Measurements from ENCODE around the gene P4HTM. TPM values are rescaled to one million over a fixed set of nuclear protein-coding genes. Genes with fewer than 3 reads are reported as not detected.

P4HTM gene
- total RNA-seq: 16.3 and 82.8 TPM in 2 replicates

GRCh38 chr3:48989796-48990635, at the start of gene P4HTM:
Gene P4HTM (plus strand): TSS chr3:48990241. CDS start chr3:48990257, 16 bp downstream.

GRCh38 chr3:49007068-49007770, 17.2 kb downstream of the P4HTM start, which contains the start of gene WDR6:
Gene WDR6 (plus strand): TSS chr3:49007391. CDS start chr3:49007432, 41 bp downstream.

GRCh38 chr3:49017971-49018706, 28.1 kb downstream of the P4HTM start, which contains the start of gene DALRD3:
Gene DALRD3 (minus strand): TSS chr3:49018580. CDS start chr3:49018564, 16 bp downstream.

DNA sequence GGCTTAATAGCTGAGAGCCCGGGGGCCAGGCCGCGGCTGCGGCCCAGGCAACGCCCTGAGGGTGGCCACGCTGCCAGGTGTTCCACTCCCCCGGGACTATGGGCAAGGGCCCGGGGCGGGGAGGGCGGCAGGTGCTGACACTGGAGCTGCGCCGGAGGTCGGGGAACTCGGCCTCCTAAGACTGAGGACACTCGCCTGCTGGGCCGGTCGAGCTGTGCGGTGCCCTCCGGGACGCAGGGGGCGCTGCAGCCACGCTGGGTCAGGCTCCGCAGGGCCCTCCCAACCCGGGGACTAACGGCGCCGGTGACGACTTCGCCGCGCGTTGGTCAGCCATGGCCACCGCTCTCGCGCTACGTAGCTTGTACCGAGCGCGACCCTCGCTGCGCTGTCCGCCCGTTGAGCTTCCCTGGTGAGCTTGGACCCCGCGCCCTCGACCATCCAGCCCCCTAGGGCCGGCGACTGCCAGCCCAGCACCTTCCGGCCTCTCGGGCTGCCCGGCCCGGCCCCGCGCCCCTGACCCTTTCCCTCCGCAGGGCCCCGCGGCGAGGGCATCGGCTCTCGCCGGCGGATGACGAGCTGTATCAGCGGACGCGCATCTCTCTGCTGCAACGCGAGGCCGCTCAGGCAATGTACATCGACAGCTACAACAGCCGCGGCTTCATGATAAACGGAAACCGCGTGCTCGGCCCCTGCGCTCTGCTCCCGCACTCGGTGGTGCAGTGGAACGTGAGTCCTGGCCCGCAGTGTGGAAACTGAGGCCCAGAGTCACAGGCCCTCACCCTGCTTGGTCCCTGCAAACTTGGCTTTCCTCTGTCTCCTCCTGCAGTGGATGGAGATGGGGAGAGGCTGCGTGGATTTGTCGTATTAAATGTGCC, 32.0 kb downstream of the P4HTM start, which contains the start of gene NDUFAF3:
Gene NDUFAF3, plus strand, starts transcription at position 309 of the 875 bp plus-strand sequence. Its CDS starts 24 bp downstream, at position 333.

GRCh38 chr3:49028673-49029562, 38.9 kb downstream of the P4HTM start, which contains the start of gene IMPDH2:
Gene IMPDH2 (minus strand): TSS chr3:49029398. CDS start chr3:49029350, 48 bp downstream.

Other genes with a start within 250 kb of the P4HTM start
- 21.8 and 27.9 TPM in 2 replicates for gene PRKAR2A, start 142.4 kb upstream of the P4HTM start, total RNA-seq
- gene SLC25A20, start 91.4 kb upstream of the P4HTM start, total RNA-seq: 8.6 and 13.1 TPM in 2 replicates
- 72.1 and 85.6 TPM in 2 replicates for gene ARIH2, start 71.4 kb upstream of the P4HTM start, total RNA-seq
- gene WDR6, start 17.1 kb downstream of the P4HTM start, total RNA-seq: 89.0 and 128 TPM in 2 replicates
- 57.8 and 89.2 TPM in 2 replicates for gene DALRD3, start 28.3 kb downstream of the P4HTM start, total RNA-seq
- 212 and 249 TPM in 2 replicates for gene NDUFAF3, start 31.9 kb downstream of the P4HTM start, total RNA-seq
- gene IMPDH2, start 39.2 kb downstream of the P4HTM start, total RNA-seq: 182 and 193 TPM in 2 replicates
- gene QRICH1, start 103.8 kb downstream of the P4HTM start, total RNA-seq: 70.0 and 78.2 TPM in 2 replicates
- 362 and 497 TPM in 2 replicates for gene QARS1, start 114.5 kb downstream of the P4HTM start, total RNA-seq
- gene USP19, start 130.6 kb downstream of the P4HTM start, total RNA-seq: 38.1 and 55.4 TPM in 2 replicates
- gene LAMB2, start 142.8 kb downstream of the P4HTM start, total RNA-seq: 209 and 412 TPM in 2 replicates
- 32.4 and 33.2 TPM in 2 replicates for gene CCDC71, start 176.1 kb downstream of the P4HTM start, total RNA-seq
- 10.1 and 37.6 TPM in 2 replicates for gene KLHDC8B, start 181.4 kb downstream of the P4HTM start, total RNA-seq

All from mesangial cell (primary cell).